A549 (cell line): Measurements from ENCODE around the gene CHAMP1. TPM values are rescaled to one million over a fixed set of nuclear protein-coding genes. Genes with fewer than 3 reads are reported as not detected.
"Not testable (repeated sequence)": the region's sequence is repeated elsewhere in the genome, so short reads cannot be mapped to it uniquely, and the experiment has no call there.

Source experiments
- ATAC-seq, 2 experiments: fragments of 200-7000 bp in 1 of 2; fragments of >200 bp in 1 of 2; cut with Nextera tagmentation in 1 of 2; cut with Tn5 transposase in 1 of 2; 3 replicates each; pipeline versions ENCODE4 v1.8.0 to v1.9.1; 2018 to 2020; ENCODE audit warnings: mild to moderate bottlenecking in 1 of 2, moderate library complexity in 1 of 2
- CTCF ChIA-PET: fragments of 300-600 bp; sonication (Branson Sonifier 250); formaldehyde crosslinking; extraction: SDS; loops from one replicate; lab custom pipeline; 2021; ENCODE audit warnings: antibody characterized with exemption, inconsistent platforms; lab: Yijun Ruan, JAX
- POLR2A ChIA-PET: fragments of 350-600 bp; formaldehyde crosslinking; extraction: SDS; loops from one replicate; lab custom pipeline; 2021; ENCODE audit warnings: antibody characterized with exemption, inconsistent platforms; lab: Yijun Ruan, JAX
- DNase-seq, 2 experiments: peaks; one replicate each; pipeline versions ENCODE4 v3.0.0 to v3.0.0-alpha.2; 2011 to 2016; ENCODE audit warnings: low read depth in 1 of 2, low spot score in 1 of 2
- FAIRE-seq: peaks from 2 replicates; lab custom pipeline; 2011; peaks lifted over from hg19 to GRCh38; lab: Jason Lieb, UNC
- H3K27ac ChIP-seq, 2 experiments: fragments of >200 bp; sonication (Bioruptor Twin); formaldehyde crosslinking; 3 replicates each; pipeline ENCODE4 v1.5.1; 2016 to 2017
- H3K4me1 ChIP-seq: fragments of >200 bp; sonication (Bioruptor Twin); formaldehyde crosslinking; 3 replicates; pipeline ENCODE4 v1.6.1; 2016
- H3K4me2 ChIP-seq: fragments of >200 bp; sonication (Bioruptor Twin); formaldehyde crosslinking; 3 replicates; pipeline ENCODE4 v1.6.1; 2016
- H3K4me3 ChIP-seq: fragments of >200 bp; sonication (Bioruptor Twin); formaldehyde crosslinking; 3 replicates; pipeline ENCODE4 v1.5.1; 2016
- H3K9me3 ChIP-seq: fragments of >200 bp; sonication (Bioruptor Twin); formaldehyde crosslinking; 3 replicates; pipeline ENCODE4 v1.6.1; 2016
- WGBS: methylation state at CpG from one replicate; pipeline ENCODE4 v1.1.6; 2017; ENCODE audit errors: missing lambda C conversion rate; 5-methylcytosine and 5-hydroxymethylcytosine counted together
- polyA plus RNA-seq, 4 experiments: library from polyadenylated mRNA; depleted of rRNA in 3 of 4; stranded (reverse); fragments of >200 nt; fragmentation: RNase III in 1 of 4; extraction: RNeasy Plus Mini Kit Qiagen cat#74134 plus additional on column Dnase treatment in 1 of 4; gene quantifications; 2 replicates in 3 of 4; 3 replicates in 1 of 4; pipeline ENCODE4 v1.2.3, GENCODE V29; 2011 to 2017
- small RNA-seq, 6 experiments: library from RNA; depleted of rRNA; stranded (forward); fragments of <200 nt; gene quantifications; one replicate each; pipeline ENCODE3, GENCODE V24; 2012

Gene CHAMP1
- polyA plus RNA-seq, 2 of the 4 experiments (the other 2 are of a cell fraction): 18.0 to 40.8 TPM

DNA sequence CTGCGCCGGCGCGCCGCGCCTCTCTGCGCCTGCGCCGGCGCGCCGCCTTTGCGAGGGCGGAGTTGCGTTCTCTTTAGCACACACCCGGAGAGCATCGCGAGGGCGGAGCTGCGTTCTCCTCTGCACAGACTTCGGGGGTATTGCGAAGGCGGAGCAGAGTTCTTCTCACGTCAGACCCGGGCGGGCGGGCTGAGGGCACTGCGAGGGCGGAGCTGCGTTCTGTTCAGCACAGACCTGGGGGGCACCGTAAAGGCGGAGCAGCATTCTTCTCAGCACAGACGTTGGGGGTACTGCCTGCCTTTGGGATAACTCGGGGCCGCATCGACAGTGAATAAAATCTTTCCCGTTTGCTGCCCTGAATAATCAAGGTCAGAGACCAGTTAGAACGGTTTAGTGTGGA, 39.1 kb downstream of the CHAMP1 start:
- FAIRE-seq, DNase-seq, H3K4me2 ChIP-seq, H3K27ac ChIP-seq, POLR2A ChIA-PET, CTCF ChIA-PET, H3K4me3 ChIP-seq, H3K9me3 ChIP-seq, ATAC-seq, H3K4me1 ChIP-seq: not testable (repeated sequence)
- WGBS: 94% methylated on average over 20 of the region's 38 CpGs

Small RNA genes within 50 kb of the gene (small RNA-seq; reads per million reads assigned to genes)
- 0 to 0.16 (median 0) reads per million in 6 experiments for gene MIR4502

Other genes with a start within 250 kb of the CHAMP1 start
- gene RASA3, start 181.9 kb upstream of the CHAMP1 start, polyA plus RNA-seq (2011; rRNA removed): 4.3 TPM in 2 replicates
- gene RASA3, start 181.9 kb upstream of the CHAMP1 start, polyA plus RNA-seq (2017; fragmentation: RNase III; extraction: RNeasy Plus Mini Kit Qiagen cat#74134 plus additional on column Dnase treatment): 6.6 to 7.6 TPM (median 6.7 TPM) in 3 replicates
- not detected in 2 replicates for gene CFAP97D2, start 135.2 kb upstream of the CHAMP1 start, polyA plus RNA-seq (2011; rRNA removed)
- not detected in 3 replicates for gene CFAP97D2, start 135.2 kb upstream of the CHAMP1 start, polyA plus RNA-seq (2017; fragmentation: RNase III; extraction: RNeasy Plus Mini Kit Qiagen cat#74134 plus additional on column Dnase treatment)
- gene CDC16, start 79.6 kb upstream of the CHAMP1 start, polyA plus RNA-seq (2011; rRNA removed): 79.7 and 85.0 TPM in 2 replicates
- gene CDC16, start 79.6 kb upstream of the CHAMP1 start, polyA plus RNA-seq (2017; fragmentation: RNase III; extraction: RNeasy Plus Mini Kit Qiagen cat#74134 plus additional on column Dnase treatment): 42.4 to 46.3 TPM (median 46.1 TPM) in 3 replicates
- 39.9 and 51.0 TPM in 2 replicates for gene UPF3A, start 32.9 kb upstream of the CHAMP1 start, polyA plus RNA-seq (2011; rRNA removed)
- 60.2 to 64.5 TPM (median 62.6 TPM) in 3 replicates for gene UPF3A, start 32.9 kb upstream of the CHAMP1 start, polyA plus RNA-seq (2017; fragmentation: RNase III; extraction: RNeasy Plus Mini Kit Qiagen cat#74134 plus additional on column Dnase treatment)